Urothelium cell line (cell line): ENCODE results near the gene SELPLG.
A peak's percentile ranks its signal among the peaks of the same experiment; 100 is the strongest.

Source experiments
- DNase-seq: peaks from one replicate; pipeline ENCODE4 v3.0.0; 2011; ENCODE audit warnings: low spot score, mixed read lengths
- FAIRE-seq: peaks from 2 replicates; lab custom pipeline; 2011; peaks lifted over from hg19 to GRCh38; lab: Jason Lieb, UNC

SELPLG gene

DNA sequence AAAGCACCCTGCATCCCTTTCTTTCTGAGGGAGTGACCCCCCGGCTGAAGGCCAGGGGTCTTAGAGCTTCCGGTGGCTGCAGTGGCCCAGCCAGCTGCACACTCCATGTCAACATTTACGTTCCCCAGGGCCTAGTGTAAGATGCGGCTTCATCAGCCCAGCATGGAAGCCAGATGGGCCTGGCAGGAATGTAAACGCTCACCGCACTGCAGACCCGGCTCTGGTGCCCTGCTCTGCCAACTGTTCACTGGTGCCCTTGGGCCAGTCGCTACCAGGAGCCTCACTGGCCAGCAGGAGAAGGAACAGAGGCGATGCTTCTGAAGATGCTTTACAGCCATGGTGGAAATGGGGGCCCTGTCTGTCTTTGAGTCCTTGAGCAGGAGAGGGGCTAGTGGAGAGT is 27.2 kb downstream of the SELPLG start:
- DNase-seq (no peak), FAIRE-seq (no peak)

- DNase-seq: no peak
- FAIRE-seq: no peak
These were observed 27.8 kb downstream of the SELPLG start for GRCh38 chr12:108605690-108606406.

- no peak for DNase-seq
- no peak for FAIRE-seq
These were observed 28.5 kb downstream of the SELPLG start for GRCh38 chr12:108605000-108605689.

GRCh38 chr12:108604208-108604941 is 29.3 kb downstream of the SELPLG start:
- no peak for FAIRE-seq
- DNase-seq: no peak

DNA sequence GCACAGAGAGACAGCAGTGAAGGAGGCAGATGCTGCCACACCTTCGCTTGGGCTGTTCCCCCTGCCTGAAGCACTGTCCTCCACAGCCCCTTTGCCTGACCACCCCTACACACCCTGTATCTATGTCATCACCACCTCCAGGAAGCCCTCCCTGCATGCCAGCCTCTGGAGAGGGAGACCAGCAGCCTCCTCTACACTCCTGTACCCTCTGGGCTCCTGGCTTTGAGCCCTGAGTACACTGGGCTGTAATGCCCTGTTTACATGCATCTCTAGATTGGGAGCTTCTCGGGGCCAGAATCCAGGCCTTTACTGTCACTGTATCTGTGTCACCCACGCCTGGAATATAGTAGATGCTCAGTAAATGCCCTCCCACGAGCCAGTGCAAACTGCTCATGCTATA is 30.0 kb downstream of the SELPLG start:
- FAIRE-seq (no peak), DNase-seq (no peak)

DNA sequence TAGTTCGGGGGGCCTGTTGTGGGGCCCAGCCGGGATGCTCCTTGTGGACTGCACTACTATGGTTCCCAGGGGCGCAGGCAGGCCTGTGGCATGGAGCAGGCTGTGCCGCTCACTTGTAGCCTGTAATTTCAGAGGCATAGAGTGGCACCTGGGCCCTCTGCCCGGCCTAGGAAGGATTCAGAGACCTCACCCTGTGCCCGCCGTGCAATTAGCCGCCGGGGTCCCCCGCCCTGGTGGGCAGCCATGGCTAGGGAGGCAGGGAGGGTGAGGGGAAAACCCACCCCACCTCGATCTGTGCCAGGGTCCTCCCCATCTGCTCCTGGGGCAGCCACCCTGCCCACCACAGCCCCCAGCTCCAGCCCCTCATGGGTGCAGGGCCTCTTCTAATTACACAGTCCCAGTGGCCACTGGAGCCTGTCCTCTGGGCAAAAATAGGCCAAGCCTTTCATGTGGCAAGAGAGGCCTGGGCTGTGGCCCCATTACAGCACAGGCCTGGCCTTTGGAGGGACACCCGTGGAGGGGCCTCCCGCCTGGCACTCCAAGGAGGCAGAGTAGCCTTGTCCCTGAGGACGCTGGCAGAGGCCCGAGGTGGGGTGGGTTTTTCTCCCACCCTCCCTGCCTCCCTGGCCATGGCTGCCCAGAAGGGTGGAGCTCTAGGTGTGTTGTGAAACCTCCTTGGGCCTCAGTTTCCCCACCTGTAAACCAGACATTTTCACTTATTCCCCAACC is 30.6 kb downstream of the SELPLG start:
- FAIRE-seq (no peak), DNase-seq (no peak)

GRCh38 chr12:108602209-108602705 is 31.4 kb downstream of the SELPLG start:
- no peak for DNase-seq
- FAIRE-seq: no peak

- no peak for FAIRE-seq
- no peak for DNase-seq
These were observed 33.0 kb downstream of the SELPLG start for GRCh38 chr12:108600702-108601007.

GRCh38 chr12:108599948-108600701 is 33.6 kb downstream of the SELPLG start:
- no peak for FAIRE-seq
- no peak for DNase-seq

GRCh38 chr12:108599541-108599940 is 34.2 kb downstream of the SELPLG start:
- DNase-seq (no peak), FAIRE-seq (no peak)

GRCh38 chr12:108598553-108599250 is 35.0 kb downstream of the SELPLG start:
- FAIRE-seq: no peak
- no peak for DNase-seq

DNA sequence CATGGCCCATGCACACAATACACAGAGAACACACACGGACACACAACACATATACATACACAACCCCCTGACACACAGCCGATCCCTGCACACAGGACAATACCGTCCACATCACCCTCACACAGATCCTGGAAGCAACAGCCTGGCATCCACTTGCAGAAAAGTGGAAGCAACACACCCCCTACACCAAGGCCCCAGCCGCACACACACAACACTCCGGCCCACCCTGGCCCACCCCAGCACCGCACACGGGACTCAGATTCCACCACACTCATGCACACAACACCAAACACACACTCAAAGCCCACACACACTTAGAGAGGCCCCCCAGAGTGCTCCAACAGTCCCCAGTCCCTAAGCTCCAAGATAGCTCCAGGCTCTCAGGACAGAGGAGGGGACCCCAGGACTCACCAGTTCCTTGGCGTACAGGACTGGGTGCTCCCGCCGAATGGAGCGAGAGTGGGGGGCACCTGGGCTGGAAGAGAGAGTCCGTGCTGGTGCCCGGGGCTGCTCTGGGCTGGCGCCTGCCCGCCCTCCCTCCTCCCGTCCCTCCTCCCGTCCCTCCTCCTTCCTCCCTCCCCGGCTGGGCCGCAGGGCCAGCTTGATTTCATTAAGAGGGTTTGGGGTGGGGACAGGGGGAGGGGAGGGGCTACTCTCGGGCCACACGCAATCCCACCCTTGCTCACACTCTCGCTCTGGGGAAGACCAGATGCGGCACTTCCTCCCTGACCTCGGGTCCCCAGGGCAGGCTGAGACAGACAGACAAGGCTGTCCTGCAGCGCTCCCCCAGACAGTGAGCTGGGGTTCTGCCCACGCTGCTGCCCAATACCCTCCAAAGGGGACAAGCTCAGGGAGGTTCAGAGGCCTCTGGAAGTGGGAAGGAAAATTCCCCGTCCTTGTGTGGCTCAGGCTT is 35.9 kb downstream of the SELPLG start, which contains the start of gene TMEM119:
Gene TMEM119, minus strand, starts transcription at position 526 of the 913 bp plus-strand sequence. CDS start 5,701 bp downstream, outside the sequence.
- DNase-seq (no peak), FAIRE-seq (no peak)

- DNase-seq (no peak), FAIRE-seq (no peak)
These were observed 36.7 kb downstream of the SELPLG start for GRCh38 chr12:108596854-108597558.

DNA sequence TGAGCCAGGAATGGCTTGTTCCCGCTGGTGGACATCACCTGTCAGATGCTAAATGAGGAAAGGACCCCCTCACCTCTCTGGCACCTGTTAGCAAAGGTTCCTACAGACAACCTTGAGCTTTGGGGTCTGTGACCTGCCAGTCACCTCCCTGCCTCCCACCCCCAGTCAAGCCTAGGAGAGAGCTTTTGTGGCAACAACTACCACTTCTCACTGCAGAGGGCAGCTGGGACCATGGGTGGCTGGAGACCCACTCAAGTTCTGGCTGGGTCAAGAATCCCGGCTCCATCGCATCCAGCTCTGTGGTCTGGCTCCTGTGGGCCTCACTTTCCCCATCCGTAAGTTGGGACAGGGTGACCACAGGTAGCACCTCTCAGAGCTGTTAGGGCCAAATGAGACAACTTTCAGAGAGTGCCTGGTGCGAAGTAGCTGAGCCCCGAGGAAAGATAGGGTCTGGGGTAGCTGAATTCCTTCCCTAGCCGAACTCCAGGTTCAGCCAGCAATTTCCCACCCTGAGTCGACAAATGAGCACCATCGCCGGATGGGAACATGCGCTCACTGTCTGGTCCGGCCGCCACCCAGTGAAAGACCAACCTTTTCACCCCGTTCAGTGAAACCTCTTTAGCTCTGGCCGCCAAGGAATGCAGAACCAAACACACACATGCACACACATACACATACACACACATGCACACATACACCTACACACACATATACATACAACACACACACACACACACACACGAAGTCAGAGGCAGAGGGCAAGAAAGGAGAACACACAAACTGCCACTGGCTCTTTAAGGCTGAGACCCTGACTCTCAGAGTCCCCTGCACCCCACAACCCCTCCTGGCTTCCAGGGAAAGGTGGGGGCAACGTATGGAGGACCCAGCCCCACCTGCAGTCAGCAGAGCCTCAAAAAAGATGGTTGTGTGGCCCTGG is 37.7 kb downstream of the SELPLG start:
- FAIRE-seq (no peak), DNase-seq (no peak)

DNA sequence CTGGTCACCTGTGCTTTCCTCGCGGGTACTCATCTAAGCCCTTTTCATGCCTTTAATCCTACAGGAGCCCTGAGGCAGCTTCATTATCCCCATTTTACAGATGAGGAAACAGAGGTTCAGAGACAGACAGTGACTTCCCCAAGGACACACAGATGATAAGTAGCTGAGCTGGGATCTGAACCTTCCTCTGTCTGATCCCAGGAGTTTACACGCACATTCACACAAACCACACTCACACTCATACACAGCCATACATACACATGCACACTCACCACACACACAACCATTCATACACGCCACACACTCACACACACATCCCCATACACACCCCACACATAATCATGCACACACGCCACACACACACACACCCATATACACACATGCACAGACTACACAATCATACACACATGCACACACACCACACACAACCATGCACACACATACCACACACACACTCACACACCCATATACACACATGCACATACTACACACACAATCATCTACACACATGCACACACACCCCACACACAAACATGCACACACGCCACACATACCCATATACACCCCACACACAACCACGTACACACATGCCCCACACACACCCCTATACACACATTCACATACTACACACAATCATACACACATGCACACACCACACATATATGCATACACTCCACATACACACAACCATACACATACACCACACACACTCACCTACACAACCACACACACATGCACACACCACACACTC is 38.6 kb downstream of the SELPLG start:
- no peak for DNase-seq
- FAIRE-seq: peak; percentile 97

DNA sequence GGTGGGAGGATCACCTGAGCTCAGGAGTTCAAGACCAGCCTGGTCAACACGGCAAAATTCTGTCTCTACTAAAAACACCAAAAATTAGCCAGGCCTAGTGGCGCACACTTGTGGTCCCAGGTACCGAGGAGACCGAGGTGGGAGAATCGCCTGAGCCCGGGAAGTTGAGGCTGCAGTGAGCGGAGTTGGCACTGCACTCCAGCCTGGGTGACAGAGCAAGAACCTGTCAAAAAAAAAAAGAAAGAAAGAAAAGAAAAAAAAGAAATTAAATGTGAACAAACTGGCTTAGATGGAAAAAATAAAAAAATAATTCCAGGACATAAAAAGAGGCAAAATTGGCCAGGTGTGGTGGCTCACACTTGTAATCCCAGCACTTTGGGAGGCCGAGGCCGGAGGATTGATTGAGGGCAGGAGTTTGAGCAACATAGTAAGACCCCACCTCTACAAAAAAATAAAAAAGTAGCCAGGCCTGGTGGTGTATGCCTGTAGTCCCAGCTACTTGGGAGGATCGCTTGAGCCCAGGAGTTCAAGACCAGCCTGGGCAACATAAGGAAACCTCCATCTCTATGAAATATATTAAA is 39.3 kb downstream of the SELPLG start:
- FAIRE-seq (no peak), DNase-seq (no peak)
